GM19467 (cell line): ENCODE data around the gene HBD.
A peak's percentile ranks its signal among the peaks of the same experiment; 100 is the strongest.
"Not testable (repeated sequence)": the region's sequence is repeated elsewhere in the genome, so short reads cannot be mapped to it uniquely, and the experiment has no call there.

Source experiments
- ATAC-seq: cut with Tn5 transposase; IDR thresholded peaks from one replicate; pipeline ENCODE4 v1.9.1; 2021; ENCODE audit warnings: mild to moderate bottlenecking, moderate library complexity; ENCODE audit not compliant: unreplicated experiment

Gene HBD

DNA sequence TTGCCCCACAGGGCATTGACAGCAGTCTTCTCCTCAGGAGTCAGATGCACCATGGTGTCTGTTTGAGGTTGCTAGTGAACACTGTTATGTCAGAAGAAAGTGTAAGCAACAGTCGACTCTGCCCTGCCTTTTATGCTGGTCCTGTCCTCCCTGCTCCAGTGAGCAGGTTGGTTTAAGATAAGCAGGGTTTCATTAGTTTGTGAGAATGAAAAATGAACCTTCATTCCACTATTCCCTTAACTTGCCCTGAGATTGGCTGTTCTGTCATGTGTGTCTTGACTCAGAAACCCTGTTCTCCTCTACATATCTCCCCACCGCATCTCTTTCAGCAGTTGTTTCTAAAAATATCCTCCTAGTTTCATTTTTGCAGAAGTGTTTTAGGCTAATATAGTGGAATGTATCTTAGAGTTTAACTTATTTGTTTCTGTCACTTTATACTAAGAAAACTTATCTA, at the start of gene HBD:
Gene HBD (minus strand): TSS at position 103 of the 454 bp plus-strand sequence. CDS start 50 bp downstream, at position 53.
- peak; percentile 71 for ATAC-seq

DNA sequence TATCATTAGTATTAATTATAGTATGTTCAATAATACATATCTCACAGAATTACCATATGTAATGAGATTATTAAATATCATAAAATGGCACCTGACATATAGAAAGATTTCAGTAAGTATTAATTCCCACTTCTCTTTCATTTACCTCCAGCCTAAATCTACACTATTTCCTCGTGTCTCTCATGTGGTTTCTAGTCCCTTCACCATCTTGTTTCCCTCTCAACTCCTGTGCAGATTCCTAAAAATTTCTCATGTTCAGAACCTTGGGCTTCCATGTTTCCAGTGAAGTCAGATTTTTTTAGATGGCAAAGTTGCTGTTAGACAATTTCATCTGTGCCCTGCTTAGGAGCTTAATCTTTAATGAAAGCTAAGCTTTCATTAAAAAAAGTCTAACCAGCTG, 49.6 kb upstream of the HBD start:
- ATAC-seq, result no peak

GRCh38 chr11:5283086-5283485, 48.8 kb upstream of the HBD start:
- no peak for ATAC-seq

DNA sequence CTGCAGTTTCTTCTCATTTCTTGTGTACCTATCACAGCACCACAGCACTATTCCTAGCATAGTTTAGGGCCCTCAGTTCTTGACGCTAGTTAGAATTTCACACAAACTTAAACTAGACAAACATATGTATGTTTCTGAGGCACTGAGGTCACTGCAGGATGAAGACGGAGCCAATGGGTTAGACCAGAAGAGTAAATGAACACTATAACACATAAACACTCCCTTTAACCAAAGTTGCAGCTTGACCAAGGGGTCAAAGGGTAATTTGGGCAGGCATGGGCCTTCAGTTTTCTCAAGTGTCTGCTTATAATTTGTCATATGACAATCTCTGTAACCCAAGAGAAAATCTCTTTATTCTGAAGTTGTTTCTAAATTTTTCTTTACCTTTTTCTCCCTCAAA, 48.3 kb upstream of the HBD start:
- ATAC-seq, result no peak

DNA sequence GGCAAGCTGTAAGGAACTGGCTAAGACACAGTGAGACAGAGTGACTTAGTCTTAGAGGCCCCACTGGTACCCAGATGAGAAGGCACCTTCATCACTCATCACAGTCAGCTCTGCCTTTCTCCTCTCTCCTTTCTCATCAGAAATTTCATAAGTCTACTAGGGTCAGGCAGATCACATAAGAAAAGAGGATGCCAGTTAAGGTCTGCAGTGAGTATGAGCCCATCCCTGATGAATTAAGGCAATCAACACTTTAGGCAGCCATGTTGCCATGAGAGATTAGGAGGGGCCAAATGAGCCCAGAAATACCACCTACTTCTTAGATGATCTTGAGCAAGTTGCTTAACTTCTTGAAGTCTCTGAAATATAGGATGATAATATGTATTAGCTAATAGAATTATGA, 47.3 kb upstream of the HBD start:
- no peak for ATAC-seq

- peak; percentile 93 for ATAC-seq
Measured at GRCh38 chr11:5280582-5281102, 46.4 kb upstream of the HBD start.

- no peak for ATAC-seq
Measured at GRCh38 chr11:5279471-5280090, 45.3 kb upstream of the HBD start.

DNA sequence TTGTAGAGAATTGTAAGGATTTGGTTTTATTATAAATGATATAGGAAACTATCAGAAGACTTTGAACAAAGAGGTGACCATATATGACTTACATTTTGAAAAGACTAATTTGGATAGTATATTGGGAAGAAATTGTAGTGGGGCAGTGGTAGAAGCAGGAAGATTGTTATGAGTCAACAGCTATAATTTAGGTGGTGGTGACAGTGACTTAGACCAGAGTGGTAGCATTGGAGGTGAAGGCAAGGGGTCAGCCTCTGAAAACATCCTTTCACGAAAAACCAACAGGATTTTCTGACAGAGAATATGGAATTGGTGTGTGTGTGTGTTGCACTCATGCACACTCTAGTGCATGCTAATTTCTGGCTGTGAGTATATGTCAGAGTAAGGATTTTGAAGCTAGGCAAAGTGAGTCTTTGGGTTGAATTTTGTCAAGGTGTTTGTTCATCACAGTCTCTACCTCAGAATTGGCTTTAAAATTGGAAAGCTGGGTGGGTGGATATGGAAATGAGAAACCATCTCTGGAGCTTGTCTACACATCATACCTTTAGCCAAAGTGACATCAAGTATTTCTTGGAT, 43.6 kb upstream of the HBD start:
- no peak for ATAC-seq

- no peak for ATAC-seq
Measured at GRCh38 chr11:5276697-5277096, 42.4 kb upstream of the HBD start.

DNA sequence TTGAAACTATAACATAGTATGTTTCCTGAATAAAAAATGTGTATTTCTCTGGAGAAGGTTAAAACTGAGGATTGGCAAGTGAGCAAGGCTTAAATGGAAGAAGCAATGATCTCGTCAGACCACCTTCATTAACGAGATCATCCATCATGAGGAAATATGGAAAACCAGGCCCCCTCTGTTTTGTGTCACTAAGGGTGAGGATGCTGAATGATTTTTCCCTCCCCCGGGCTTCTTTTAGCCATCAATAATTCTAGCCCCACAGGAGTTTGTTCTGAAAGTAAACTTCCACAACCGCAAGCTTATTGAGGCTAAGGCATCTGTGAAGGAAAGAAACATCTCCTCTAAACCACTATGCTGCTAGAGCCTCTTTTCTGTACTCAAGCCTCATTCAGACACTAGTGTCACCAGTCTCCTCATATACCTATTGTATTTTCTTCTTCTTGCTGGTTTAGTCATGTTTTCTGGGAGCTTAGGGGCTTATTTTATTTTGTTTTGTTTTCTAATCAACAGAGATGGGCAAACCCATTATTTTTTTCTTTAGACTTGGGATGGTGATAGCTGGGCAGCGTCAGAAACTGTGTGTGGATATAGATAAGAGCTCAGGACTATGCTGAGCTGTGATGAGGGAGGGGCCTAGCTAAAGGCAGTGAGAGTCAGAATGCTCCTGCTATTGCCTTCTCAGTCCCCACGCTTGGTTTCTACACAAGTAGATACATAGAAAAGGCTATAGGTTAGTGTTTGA, 41.3 kb upstream of the HBD start:
- ATAC-seq, result no peak

- no peak for ATAC-seq
Measured at GRCh38 chr11:5274395-5274794, 40.1 kb upstream of the HBD start.

GRCh38 chr11:5272395-5273017, 38.2 kb upstream of the HBD start:
- ATAC-seq, result no peak

DNA sequence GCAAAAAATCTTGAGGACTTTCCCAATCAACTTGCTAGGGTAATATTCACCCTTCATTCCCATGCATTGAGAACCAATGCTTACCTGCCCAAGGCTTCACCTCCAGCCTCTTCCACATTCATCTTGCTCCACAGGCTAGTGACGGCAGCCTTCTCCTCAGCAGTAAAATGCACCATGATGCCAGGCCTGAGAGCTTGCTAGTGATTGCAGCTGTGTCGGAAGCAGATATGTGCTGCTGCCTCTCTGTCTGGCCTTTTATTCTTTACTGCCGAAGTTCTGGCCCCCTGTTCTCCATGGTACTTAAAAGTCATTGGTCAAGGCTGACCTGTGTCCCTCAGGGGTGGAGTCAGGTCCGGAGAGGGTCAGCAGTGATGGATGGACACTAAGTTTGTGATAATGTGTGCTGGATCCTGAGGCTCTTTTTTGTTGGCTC, 35.4 kb upstream of the HBD start, which contains the start of gene HBE1:
Gene HBE1 (minus strand): TSS at position 231 of the 433 bp plus-strand sequence. CDS start 55 bp downstream, at position 176.
- ATAC-seq, result no peak

DNA sequence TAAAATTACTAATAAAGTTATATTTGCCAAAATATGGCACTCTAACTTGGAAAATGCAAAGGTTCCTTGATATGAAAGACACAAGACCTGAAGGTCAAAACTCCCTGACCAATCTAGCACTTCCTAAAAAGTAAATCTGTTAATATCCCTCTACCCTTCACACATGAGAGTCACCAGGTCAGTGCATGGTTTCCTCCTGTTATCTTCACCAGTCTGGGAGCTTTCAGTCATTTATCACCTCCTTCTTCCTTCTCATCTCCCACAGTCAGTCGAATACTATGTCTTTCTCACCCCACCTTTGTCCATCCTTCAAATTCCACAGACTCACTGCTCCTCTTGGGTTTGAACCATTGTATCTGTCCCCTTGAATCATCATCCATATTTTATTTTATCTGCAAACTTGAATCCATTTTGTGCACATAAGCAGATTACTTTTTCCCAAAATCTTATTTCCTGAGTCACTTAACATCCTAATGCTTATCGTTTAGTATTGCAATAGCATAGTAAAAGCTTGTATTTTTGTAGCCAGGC, 32.8 kb upstream of the HBD start:
- ATAC-seq, result no peak

DNA sequence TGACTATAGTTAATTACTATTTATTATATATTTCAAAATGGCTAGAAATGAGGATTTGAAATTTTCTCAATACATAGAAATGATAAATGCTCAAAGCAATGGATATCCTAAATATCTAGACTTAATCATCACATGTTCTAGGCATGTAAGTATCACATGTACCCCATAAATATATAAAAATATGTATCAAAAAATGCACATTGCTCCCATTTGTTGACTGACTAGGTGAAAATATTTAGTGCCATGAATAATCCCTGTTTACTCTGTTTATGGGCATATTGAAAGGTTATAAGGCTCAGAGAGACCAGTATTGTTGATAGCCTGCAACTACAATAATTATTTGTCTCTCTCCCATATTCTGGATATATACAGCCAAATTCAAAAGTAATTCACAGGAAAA, 32.3 kb upstream of the HBD start:
- no peak for ATAC-seq

- ATAC-seq, result no peak
Measured at GRCh38 chr11:5265832-5266231, 31.5 kb upstream of the HBD start.

- ATAC-seq, result no peak
Measured at GRCh38 chr11:5258543-5259262, 24.4 kb upstream of the HBD start.

- no peak for ATAC-seq
Measured at GRCh38 chr11:5257296-5257695, 23.0 kb upstream of the HBD start.

- ATAC-seq, result not testable (repeated sequence)
Measured at GRCh38 chr11:5254646-5255413, 20.5 kb upstream of the HBD start, which contains the start of gene HBG2. TSS of gene HBG2 (minus strand) at chr11:5254781. CDS start at chr11:5254728, 53 bp downstream.
